Activated T-cell treated with anti-CD3 and anti-CD28 coated beads for 48 hours (primary cell): Measurements from ENCODE around the gene ANKRD40CL.
"Not testable (repeated sequence)": the region's sequence is repeated elsewhere in the genome, so short reads cannot be mapped to it uniquely, and the experiment has no call there.

Source experiments
- DNase-seq: peaks from one replicate; pipeline ENCODE4 v3.0.0-alpha.2; 2020; ENCODE audit warnings: low read depth

The ANKRD40CL gene, protein sequence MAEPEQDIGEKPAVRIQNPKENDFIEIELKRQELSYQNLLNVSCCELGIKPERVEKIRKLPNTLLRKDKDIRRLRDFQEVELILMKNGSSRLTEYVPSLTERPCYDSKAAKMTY

DNA sequence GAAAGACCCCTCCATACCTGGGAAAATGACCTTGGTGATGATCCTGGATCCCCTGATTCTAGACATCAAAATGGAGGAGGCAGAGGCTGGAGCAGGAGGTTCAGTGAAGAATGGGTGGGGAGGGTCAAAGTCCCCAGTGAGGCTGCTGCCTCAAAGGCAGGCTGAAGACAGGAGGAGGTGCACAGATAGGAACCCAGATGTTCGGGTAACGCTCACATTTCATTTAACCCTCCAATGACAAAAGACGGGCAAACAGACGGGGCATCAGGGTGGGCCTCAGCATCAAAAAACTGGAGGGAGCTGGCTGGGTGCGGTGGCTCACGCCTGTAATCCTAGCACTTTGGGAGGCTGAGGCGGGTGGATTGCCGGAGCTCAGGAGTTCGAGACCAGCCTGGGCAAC, at the start of gene ANKRD40CL:
TSS of gene ANKRD40CL (minus strand) at position 73 of the 400 bp plus-strand sequence. CDS start 605 bp downstream, outside the sequence.
- no peak for DNase-seq

DNA sequence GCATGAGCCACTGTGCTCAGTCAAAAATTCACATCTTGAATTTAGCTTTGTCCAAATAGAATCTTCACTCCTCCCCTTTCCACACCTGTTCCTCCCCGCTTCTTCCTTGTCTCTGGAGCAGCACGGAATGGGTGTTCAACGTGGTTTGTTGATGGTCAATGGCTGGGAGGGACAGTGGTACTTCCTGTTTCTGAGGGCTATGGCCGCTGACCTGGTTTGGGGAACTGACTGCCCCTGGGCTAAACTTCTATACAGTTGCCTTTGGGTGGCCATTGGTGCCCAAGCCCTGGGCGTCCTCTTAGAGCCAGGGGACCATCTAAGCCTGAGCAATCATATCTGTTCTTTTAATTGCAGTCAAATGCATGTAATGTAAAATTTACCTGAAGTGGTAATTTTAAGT, 49.0 kb upstream of the ANKRD40CL start:
- DNase-seq: no peak

DNA sequence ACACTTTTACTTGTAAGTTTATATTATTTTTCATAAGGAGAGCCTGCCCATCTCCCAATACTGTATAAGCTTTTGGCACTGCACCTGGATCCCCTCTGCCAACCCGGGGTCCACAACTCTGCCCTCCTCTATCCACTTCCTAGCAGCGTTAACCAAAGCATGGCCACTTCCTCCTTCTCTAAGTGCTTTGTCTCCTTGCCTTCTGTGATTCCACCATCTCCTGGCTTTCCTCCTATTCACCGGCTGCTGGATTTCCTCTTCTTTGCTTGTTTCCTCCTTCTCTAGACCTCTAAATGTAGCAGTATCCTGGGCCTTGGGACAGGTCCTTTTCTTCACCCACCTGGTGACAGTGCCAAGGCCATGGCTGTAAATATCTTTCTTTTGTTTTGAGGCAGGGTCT, 48.1 kb upstream of the ANKRD40CL start:
- DNase-seq: no peak

DNA sequence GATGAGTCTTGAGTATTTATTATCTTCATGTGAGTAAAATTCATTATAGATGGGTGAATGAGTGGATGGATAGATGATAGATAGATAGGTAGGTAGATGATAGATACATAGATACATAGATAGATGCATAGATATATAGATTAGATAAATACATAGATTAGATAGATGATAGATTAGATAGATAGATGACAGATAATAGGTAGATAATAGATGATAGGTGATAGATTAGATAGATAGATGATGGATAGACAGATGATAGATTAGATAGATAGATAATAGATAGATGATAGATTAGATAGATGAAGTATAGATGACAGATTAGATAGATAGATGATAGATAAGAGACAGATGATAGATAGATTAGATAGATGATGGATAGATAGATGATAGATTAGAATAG, 46.3 kb upstream of the ANKRD40CL start:
- no peak for DNase-seq

DNA sequence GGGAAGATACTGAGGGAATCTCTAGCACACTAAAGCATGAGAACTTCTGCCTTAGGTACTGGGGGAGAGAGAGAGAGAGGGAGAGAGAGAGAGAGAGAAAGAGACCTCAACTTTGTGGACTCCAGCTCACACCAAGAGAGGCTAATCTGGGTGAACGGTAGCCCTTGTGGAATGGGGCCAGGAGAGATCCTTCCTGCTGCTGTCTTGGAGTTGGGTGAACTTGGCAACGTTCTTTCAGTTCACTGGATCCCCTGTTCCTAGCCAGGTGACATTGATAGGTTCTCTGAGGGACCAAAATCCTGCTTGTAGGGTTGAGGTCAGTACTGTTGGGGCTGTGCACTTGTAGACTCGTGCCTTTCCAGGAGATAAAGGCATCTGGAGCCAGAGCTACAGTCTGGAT, 41.6 kb upstream of the ANKRD40CL start:
- no peak for DNase-seq

DNA sequence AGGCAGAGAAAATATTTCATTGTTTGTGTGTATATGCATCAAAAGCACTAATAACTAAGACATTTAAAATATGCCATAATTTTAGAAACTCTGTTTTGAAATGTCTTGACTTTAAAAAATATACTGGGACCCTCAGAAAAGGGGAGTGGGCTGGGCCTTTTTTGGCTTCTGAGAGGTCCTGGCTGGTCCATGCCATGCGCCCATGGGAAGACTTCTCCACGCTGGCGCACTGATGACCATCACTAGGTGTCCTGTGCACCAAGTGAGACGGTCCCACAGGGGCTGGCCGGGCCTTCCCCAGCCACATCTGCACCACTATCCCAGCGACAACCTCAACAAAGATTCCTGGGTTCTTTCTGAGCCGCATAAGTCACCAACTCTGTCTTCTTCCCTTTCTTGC, 41.1 kb upstream of the ANKRD40CL start:
- DNase-seq: no peak

DNA sequence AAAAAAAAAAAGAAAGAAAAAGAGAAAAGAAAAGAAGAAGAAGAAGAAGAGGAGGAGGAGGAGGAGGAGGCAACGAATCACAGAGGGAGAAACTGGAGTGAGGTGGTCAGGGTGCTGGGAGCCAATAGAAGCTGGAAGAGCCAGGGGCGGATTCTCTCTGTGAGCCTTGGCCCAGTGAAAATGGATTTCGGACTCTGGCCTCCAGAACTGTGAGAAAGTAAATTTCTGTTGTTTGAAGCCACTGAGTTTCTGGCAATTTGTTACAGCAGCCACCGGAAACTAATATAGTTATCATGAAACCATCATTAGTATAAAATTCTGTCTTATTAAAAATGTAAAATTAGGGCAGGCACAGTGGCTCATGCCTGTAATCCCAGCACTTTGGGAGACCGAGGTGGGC, 40.4 kb upstream of the ANKRD40CL start:
- DNase-seq: no peak

DNA sequence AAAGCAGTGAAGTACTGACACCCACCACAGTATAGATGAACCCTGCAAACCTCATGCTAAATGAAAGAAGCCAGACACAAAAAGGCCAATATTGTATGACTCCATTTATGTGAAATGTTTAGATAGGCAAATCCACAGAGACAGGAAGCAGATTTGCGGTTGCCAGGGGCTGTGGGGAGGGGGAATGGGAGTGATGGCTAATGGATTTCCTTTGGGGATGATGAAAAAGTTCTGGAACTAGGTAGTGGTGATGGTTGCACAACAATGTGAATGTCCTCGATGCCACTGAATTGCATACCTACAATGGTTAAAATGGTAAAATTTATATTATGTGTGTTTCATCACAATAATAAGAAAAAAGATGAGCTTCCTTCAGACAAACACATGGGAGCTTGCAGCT, 39.7 kb upstream of the ANKRD40CL start:
- no peak for DNase-seq

DNA sequence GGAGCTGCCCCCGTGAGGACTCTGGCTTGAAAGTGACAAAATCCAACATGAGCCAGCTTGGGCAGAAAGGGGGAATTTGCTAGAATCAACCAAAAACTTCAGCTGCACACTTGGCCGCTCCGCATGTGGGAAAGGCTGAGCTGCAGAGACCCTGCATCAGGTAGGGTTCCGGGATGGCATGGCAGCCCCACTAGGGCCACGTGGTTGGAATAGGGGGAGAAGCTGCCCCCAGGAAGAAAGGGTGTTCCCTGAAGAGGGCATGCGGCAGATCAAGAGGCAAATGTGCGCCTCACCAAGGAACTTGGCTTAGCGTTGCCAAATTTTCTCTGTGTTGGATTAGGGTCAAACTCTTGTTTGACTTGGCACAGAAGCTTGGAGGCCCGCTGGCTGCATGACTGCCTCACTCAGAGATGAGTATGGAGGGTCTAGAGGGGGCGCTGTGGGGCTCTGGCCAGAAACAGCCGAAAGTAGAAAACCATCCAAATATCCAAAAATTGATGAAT, 38.9 kb upstream of the ANKRD40CL start:
- DNase-seq: no peak

DNA sequence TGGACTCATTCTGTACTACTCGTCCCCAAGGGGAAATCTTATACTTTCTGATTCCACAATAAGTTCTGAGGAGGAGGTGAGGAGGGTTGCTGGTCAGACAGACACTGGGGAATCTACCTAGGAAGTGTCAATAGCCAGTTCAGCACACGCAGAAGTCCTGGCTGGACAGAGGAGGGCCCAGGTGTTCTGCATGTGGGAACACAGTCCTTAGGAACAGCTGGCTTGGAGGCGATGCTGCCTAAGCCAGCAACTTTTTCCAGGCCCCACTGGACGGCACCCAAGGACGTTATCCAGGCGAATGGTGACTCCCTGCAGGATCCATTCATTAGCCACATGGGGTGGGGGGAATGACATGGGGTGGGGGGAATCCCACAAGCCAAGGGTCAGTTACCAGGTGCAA, 38.2 kb upstream of the ANKRD40CL start:
- no peak for DNase-seq

DNA sequence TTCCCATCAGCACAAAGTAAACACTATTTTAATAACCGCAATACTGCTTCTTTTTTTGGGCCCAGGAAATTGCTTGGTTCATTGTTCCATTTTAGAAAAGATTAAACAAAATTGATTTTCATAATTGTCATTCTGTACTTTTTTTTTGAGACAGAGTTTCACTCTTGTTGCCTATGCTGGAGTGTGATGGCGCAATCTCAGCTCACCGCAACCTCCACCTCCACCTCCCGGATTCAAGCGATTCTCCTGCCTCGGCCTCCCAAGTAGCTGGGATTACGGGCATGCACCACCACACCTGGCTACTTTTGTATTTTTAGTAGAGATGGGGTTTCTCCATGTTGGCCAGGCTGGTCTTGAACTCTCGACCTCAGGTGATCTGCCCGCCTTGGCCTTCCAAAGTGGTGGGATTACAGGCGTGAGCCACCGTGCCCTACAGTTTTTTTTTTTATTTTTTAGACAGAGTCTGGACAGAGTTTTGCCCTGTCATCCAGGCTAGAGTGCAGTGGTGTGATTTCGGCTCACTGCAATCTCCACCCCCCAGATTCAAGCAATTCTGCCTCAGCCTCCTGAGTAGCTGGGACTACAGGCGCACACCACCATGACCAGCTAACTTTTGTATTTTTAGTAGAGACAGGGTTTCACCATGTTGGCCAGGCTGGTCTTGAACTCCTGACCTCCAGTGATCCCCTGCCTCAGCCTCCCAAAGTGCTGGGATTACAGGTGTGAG, 37.6 kb upstream of the ANKRD40CL start:
- DNase-seq: not testable (repeated sequence)

DNA sequence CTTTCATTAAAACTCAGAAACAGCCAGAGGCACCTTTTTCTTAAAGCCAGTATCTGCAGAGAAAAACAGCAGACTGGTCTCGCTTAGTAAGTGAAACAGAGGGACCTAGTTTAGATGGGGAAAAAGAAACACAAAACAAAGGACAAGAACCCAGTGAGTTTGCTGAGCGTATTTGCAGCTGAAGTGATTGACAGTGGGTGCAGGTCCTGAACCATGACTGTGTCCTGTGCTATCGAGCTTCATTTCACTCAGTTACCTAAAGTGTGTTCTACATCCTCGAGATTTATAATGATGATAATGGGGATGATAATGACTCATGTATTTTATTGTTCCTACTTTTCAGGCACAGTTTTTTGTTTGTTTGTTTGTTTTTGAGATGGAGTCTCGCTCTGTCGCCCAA, 36.4 kb upstream of the ANKRD40CL start:
- DNase-seq: no peak

DNA sequence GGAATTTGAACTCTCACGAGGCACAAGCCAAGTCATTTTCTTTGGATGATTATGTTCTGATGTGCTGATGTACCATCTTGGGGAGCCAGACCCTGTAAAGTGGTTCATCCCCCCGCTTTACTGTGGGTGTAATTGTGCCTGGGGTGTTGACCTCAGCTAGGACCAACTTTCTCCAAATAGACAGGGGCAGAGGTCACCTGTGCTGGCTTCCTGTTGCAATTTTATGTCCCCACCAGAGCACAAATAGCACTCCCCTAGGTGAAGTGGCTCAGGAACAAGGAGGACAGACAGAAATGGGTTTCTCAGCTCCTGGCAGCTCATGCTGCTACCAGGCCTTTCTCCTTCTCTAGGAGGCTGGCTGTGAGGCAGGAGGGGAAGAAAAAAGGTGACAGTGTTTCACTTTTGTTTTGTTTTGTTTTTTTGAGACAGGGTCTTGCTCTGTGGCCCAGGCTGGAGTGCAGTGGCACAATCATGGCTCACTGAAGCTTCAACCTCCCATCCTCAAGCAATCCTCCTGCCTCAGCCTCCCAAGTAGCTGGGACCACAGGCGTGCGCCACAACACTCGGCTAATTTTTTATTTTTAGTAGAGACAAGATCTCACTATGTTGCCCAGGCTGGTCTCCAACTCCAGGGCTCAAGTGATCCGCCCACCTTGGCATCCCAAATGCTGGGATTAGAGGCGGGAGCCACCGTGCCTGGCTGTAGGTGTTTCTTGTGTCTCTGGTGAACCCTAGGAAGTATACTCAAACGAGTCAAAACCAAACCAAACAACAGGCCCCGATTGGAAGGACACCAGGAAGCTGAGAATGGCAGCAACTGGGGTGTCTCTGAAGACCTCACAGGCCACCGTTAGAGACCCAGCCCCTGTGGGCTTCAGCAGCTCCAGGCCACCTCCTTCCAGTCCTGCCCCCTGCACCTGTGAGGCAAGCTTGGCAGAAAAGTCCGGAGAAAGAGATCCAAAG, 35.6 kb upstream of the ANKRD40CL start:
- DNase-seq: no peak

DNA sequence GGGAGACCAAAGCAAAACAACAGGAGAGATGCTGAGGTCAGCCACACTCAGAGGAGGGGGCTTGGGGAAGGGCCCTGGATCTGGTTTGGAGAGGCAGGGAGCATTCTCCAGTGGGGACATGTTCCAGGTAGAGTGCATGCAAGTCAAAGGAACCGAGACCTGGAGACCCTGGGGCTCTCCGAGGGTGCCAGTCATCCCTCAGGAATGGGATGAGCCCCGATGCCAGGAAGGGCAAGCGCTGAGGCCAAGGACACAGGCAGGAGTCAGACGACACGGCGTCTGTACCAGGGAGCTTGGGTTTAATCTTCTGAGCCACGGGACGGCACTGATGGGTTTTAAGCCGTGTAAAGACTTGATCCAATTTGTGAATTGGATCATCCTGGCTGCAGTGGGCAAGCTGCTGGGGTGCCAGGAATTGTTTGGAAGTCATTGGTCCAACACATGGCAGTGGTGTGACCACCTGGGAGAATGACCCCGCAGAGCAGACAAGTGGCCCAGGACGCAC, 32.9 kb upstream of the ANKRD40CL start:
- no peak for DNase-seq

DNA sequence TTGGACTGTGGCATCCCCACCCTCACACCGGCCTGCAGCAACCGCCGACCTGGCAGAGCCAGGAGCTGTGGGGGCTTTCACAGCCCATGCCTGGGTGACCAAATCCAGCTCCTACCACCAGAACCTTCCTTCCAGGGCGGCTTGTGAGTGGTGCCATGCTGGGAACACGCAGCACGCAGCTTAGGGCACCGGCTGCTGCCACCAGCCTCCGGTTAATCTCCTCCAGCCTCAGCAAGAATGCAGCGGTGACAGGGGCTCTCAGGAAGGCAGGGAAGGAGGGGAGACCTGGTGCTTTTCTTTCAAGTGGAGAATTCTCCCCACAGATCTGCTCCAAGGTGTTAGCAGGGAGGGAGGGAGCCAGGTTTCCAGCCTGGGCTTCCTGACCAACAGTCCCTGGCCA, 32.3 kb upstream of the ANKRD40CL start:
- no peak for DNase-seq

DNA sequence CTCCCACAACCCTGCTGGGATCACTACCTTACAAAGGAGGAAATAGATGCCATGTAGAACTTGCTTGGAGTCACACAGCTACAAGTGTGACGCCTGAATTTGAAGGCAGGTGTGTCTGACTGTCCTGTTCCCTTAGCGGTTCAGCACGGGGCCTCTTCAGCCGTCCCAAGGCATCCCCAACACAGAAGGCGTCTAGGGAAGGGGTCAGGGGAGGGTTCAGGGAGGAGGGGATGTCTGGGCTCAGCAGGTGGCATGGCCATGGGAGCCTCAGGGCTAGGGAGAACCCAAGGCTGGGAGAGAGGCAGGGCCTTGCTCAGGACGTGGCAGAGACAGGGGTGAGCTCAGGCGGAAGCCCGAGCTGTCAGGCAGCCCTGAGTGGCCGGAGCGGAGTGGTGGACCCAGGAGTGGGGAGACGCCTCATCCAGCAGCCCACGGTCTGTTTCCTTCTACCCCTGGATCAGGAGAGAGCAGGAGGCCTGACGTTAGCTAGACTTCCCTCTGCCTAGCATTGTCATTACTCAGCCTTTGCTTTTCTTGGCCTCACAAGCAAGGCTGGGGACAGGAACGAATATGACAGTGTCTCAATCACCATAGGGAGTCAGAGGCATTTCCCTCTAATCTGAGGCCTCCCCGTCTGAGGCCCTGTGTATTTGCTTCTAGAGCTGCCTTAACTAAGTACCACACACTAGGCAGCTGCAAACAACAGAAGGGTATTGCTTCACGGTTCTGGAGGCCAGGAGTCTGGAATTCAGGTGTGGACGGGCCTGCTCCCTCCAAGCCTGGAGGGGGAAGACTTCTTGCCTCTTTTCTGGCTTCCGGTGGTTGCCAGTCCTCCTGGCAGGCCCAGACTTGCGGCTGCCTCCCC, 31.3 kb upstream of the ANKRD40CL start:
- no peak for DNase-seq

DNA sequence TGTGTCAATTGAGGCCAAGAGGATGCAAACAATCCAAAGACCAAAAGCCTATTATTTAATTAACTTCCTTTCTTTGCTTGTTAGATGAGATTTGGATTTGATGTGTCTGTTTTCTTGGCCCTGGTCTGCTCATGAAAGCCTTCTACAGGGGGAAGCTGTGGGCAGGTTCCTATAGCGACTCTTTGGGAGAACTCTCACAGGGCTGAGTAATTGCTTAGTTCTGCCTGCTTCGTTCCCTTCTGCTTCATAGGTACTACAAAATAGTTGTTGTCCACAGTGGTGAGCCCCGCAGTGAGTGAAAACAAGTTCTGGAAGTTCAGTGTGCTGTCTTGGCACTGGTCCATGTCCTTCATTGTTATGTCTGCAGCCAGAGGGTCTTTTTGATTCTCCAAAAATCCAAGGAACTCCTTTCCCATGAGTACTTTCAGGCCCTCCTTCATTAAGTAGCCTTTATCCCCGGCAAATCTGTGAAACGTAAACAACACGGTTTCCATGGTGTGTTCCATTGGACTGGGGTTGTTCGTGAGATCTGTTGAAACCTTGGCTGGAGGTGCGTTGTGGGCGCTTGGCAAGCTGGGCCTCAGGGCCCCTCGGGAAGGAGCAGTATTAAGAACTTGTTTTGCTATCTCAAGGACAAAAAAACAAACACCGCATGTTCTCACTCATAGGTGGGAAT, 30.0 kb upstream of the ANKRD40CL start:
- no peak for DNase-seq

DNA sequence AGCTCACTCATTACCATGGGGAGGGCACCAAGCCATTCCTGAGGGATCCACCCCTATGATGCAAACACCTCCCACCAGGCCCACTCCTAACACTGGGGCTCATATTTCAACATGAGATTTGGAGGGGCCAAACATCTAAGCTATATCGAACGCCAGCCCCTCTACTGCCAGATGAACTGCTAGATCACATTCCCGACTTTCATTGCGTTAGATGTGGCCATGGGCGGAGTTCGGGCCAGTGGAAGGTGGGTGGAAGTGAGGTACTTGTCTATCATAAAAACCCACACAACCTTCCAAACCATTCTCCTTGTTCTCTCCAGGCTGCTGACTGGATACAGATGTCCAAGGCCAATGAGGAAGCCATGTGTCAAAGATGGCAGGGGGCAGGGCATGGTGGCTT, 27.0 kb upstream of the ANKRD40CL start:
- DNase-seq: no peak

DNA sequence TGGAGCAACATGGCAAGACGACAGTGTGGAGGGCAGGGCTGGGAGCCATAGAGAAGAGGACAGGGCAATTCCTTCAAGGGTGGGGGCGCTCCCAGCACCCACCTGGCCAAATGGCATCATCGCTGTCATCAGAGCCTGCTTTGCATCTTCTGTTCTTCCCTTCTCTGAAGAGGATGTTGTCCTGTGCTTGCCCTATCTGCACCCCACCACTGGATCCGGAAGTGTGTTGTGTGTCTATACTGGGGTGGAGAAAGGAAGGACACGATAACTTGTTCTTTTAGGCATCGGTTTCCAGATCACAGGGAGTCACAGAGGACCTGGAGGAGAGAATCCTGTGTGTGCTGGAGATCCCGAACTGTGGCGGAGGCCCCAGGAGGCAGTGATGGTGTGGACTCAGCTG, 25.7 kb upstream of the ANKRD40CL start:
- no peak for DNase-seq

DNA sequence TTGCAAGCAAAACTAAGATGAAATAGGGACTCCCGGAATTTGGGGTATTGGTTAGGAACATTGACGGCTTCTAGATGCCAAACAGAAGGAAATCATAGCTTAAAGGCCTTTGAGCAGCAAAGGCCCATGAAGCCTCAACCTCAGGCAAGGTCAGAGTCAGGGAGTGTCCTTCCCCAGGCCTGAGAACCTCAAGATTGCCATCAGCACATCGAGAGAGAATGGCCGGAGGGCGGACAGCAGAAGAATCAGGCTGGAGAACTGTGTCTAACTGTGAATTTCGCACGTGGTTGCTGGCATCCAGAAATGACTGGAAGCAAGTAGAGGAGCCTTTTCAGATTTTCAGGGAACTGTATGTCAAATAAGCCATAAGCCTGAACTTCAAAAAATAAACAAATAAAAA, 24.8 kb upstream of the ANKRD40CL start:
- no peak for DNase-seq

DNA sequence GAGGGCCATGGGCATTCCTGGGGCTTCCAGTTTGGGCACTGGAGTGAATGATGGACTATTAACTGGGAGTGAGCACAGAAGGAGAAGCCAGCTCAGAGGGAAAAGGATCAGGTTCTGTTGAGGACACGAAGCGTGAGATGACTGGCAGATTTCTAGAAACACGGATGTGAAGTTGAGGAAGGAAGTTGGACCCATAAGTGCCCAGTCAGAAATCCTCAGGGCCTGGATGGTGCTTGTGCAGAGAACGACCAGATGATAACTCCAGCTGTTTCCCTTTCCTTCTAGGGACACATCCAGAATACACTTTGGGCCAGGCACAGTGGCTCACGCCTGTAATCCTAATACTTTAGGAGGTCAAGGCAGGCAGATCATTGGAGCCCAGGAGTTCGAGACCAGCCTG, 23.3 kb upstream of the ANKRD40CL start:
- no peak for DNase-seq
